ENCODE measurements around the gene ERICH6B.

ERICH6B gene

GRCh38 chr13:45500492-45501174 is 114.9 kb downstream of the ERICH6B start:
- peak; percentile 85 for DNase-seq (ENCODE audit: low read depth)

DNA sequence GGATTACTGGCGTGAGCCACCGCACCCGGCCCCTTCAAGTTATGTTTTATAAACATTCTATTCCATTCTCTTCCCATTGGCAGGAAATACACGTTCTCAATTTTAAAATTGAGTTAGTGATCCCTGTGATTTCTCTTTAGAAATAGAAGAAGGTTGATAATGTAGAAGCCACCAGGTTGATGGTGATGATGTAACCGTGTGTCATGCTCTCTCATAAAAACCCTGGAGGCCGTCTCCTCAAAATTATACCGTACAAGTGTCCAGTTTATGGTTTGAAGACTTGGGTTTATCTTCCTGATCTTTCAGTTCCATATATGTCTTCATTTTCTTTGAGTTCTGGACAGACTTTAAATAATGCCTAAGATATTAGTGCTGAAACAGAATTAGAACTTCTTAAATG is 118.6 kb downstream of the ERICH6B start:
- DNase-seq (ENCODE audit: low read depth) = no peak

- DNase-seq (ENCODE audit: low read depth) = peak; percentile 10
Observed at GRCh38 chr13:45492538-45492937, 123.0 kb downstream of the ERICH6B start.
